Memory B cell (primary cell): ENCODE measurements around the gene AP3B1.

Experiments
- ATAC-seq: fragments of 150-1000 bp; cut with Tn5 transposase; 2 replicates; pipeline ENCODE4 v1.10.0; 2021; ENCODE audit warnings: low read depth, mild to moderate bottlenecking, moderate library complexity
- DNase-seq, 2 donors: peaks; one replicate each; pipeline ENCODE4 v3.0.0; 2022; ENCODE audit warnings: low spot score in 2 of 2
- H3K27ac Mint-ChIP-seq: one replicate; pipeline ENCODE4 v1.8.0; 2022; ENCODE audit warnings: mild to moderate bottlenecking, moderate library complexity, mixed read lengths
- H3K27me3 Mint-ChIP-seq: one replicate; pipeline ENCODE4 v1.8.0; 2022; ENCODE audit warnings: mixed read lengths
- H3K36me3 Mint-ChIP-seq: one replicate; pipeline ENCODE4 v1.8.0; 2022; ENCODE audit warnings: mild to moderate bottlenecking, mixed read lengths
- H3K4me1 Mint-ChIP-seq: one replicate; pipeline ENCODE4 v1.8.0; 2022; ENCODE audit warnings: mixed read lengths
- H3K4me3 Mint-ChIP-seq: one replicate; pipeline ENCODE4 v1.8.0; 2022; ENCODE audit warnings: mild to moderate bottlenecking, moderate library complexity, mixed read lengths
- H3K9me3 Mint-ChIP-seq: one replicate; pipeline ENCODE4 v1.8.0; 2022; ENCODE audit warnings: mixed read lengths

The AP3B1 gene

GRCh38 chr5:78245136-78245535, 49.4 kb downstream of the AP3B1 start:
- Mint-ChIP-seq H3K9me3 (no peaks in the 10 kb centered on the region), H3K4me3 (no peak overlapping the region), H3K36me3 (peaks cover 6% of the 10 kb centered on the region), H3K27ac (no peak overlapping the region), H3K27me3 (no peaks in the 10 kb centered on the region), H3K4me1 (peaks cover 5% of the 10 kb centered on the region)
- ATAC-seq = no peak
- no peak for DNase-seq

DNA sequence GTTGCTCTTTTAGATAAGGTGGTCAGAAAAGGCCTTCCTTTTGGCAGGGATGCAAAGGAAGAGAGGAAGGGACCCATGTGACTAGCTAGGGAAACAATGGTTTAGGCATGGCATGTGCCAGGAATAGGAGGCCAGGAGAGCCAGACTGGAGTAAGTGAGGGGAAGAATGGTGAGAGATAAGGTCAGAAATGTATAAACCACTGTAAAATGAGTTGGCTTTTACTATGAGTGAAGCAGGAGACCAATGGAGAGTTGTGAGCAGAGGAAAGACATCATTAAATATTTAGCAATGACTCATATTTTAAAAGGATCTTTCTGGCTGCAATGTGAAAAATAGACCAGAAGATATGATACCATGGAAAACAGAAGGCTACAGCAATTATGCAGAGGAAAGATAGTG, 50.9 kb downstream of the AP3B1 start:
- DNase-seq (no peak), ATAC-seq (no peak)
- Mint-ChIP-seq H3K9me3 (no peaks in the 10 kb centered on the region), H3K4me1 (peaks cover 5% of the 10 kb centered on the region), H3K36me3 (peaks cover 9% of the 10 kb centered on the region), H3K4me3 (no peak overlapping the region), H3K27ac (no peak overlapping the region), H3K27me3 (no peaks in the 10 kb centered on the region)

DNA sequence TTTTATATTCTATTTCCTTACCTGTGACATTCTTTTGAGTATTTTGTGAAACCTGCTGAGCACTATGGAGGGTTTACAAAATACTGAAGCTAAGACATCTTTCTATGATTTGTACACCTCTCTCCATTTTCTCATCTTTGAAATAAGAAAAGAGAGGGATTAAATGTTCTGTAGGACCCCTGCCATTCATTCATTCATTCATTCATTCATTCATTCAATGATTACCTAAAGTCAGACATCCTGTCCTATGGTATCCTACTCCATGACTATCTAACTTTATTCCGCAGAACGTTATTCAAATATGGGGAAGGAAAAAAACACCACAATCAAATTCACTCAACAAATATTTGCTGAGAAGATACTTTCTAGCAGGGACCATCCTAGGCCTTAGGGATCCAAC, 51.4 kb downstream of the AP3B1 start:
- Mint-ChIP-seq H3K4me1 (peaks cover 5% of the 10 kb centered on the region), H3K9me3 (no peaks in the 10 kb centered on the region), H3K27me3 (no peaks in the 10 kb centered on the region), H3K4me3 (no peak overlapping the region), H3K27ac (no peak overlapping the region), H3K36me3 (peaks cover 11% of the 10 kb centered on the region)
- no peak for DNase-seq
- no peak for ATAC-seq

GRCh38 chr5:78242001-78242400, 52.5 kb downstream of the AP3B1 start:
- DNase-seq = no peak

GRCh38 chr5:78237911-78238310, 56.6 kb downstream of the AP3B1 start:
- Mint-ChIP-seq H3K27ac (no peak overlapping the region), H3K4me3 (no peak overlapping the region), H3K27me3 (no peaks in the 10 kb centered on the region), H3K4me1 (peaks cover 3% of the 10 kb centered on the region), H3K36me3 (peaks cover 7% of the 10 kb centered on the region), H3K9me3 (no peaks in the 10 kb centered on the region)
- DNase-seq (no peak), ATAC-seq (no peak)

More at GRCh38 chr5:78242001-78242400, 52.5 kb downstream of the AP3B1 start:
- H3K4me3 Mint-ChIP-seq = no peak overlapping the region
- H3K4me1 Mint-ChIP-seq = peaks cover 5% of the 10 kb centered on the region
- peaks cover 11% of the 10 kb centered on the region for H3K36me3 Mint-ChIP-seq
- ATAC-seq = no peak
- no peaks in the 10 kb centered on the region for H3K27me3 Mint-ChIP-seq
- peak overlapping the region; percentile 42 for H3K27ac Mint-ChIP-seq
- no peaks in the 10 kb centered on the region for H3K9me3 Mint-ChIP-seq

DNA sequence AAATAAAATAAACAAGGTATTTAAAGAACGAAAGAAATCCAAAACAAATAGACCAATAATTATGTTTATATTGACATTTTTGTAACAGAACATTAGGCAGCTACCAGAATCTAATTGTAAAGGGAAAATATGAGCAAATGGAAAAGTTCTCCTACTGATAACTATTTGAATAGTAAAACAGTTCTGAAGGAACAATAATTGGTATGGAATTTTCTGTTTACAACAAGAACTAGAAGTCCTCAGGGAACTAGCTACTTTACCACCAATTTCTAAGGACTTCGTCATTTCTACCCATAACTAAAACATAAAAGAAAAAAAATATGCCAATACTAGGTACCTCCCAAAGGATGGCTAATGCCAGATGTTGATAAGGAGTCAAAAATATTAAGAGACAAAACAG, 58.5 kb downstream of the AP3B1 start:
- H3K4me1 Mint-ChIP-seq = peaks cover 2% of the 10 kb centered on the region
- no peak for DNase-seq
- no peaks in the 10 kb centered on the region for H3K9me3 Mint-ChIP-seq
- H3K27ac Mint-ChIP-seq = no peak overlapping the region
- H3K36me3 Mint-ChIP-seq = peaks cover 9% of the 10 kb centered on the region
- ATAC-seq = no peak
- no peak overlapping the region for H3K4me3 Mint-ChIP-seq
- no peaks in the 10 kb centered on the region for H3K27me3 Mint-ChIP-seq

DNA sequence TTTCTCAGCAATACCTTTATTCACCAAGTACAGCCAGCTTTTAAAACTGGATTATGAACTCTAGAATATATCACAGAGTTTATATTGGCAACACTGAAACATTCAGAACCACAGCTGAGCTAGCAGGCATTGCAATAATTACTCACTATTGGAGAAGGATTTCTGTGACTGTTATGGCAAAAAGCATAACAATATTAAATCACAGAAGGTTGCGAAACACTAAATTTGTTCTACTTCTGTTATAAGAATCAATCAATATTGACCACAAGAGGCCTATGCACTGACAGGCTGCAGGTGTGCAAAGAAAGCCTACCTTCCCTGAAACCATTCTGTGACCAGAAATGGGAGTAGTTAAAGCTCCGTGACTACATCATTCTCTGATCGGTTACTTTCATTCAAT, 59.2 kb downstream of the AP3B1 start:
- ATAC-seq (no peak), DNase-seq (no peak)
- H3K27me3 Mint-ChIP-seq = no peaks in the 10 kb centered on the region
- peaks cover 5% of the 10 kb centered on the region for H3K4me1 Mint-ChIP-seq
- no peak overlapping the region for H3K27ac Mint-ChIP-seq
- H3K36me3 Mint-ChIP-seq = peaks cover 9% of the 10 kb centered on the region
- H3K4me3 Mint-ChIP-seq = no peak overlapping the region
- no peaks in the 10 kb centered on the region for H3K9me3 Mint-ChIP-seq

DNA sequence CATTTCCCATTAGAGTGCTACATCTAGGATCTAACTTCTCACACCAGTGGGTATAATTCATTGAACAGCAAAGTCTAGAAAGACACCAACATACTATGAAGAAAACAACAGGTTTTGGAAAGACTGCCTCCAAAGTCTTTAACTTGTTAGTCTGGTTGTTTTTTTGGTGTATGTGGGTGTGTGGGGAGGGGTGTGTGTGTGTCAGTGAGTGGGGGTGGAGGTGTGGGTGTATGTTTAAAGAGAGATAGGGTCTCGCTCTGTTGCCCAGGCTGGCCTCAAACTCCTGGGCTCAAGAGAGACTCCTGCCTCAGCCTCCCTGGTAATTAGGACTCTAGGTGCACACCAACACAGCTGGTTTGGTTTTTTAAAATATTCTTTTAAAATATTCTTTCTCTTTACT, 59.7 kb downstream of the AP3B1 start:
- DNase-seq = no peak

GRCh38 chr5:78232163-78232562, 62.3 kb downstream of the AP3B1 start:
- DNase-seq (no peak), ATAC-seq (no peak)
- no peaks in the 10 kb centered on the region for H3K27me3 Mint-ChIP-seq
- peaks cover 8% of the 10 kb centered on the region for H3K4me1 Mint-ChIP-seq
- H3K27ac Mint-ChIP-seq = no peak overlapping the region
- H3K9me3 Mint-ChIP-seq = no peaks in the 10 kb centered on the region
- H3K4me3 Mint-ChIP-seq = no peak overlapping the region
- H3K36me3 Mint-ChIP-seq = peaks cover 2% of the 10 kb centered on the region

More for the DNA sequence above, 59.7 kb downstream of the AP3B1 start:
- Mint-ChIP-seq H3K4me3 (no peak overlapping the region), H3K4me1 (peaks cover 6% of the 10 kb centered on the region), H3K27me3 (no peaks in the 10 kb centered on the region), H3K9me3 (no peaks in the 10 kb centered on the region), H3K27ac (no peak overlapping the region), H3K36me3 (peaks cover 7% of the 10 kb centered on the region)
- ATAC-seq = no peak

- Mint-ChIP-seq H3K4me1 (peaks cover 10% of the 10 kb centered on the region), H3K27me3 (no peaks in the 10 kb centered on the region), H3K4me3 (no peak overlapping the region), H3K27ac (no peak overlapping the region), H3K36me3 (peaks cover 16% of the 10 kb centered on the region), H3K9me3 (no peaks in the 10 kb centered on the region)
- ATAC-seq (no peak), DNase-seq (no peak)
Measured at GRCh38 chr5:78224358-78224757, 70.1 kb downstream of the AP3B1 start.

- DNase-seq (peak; percentile 40 to 78), ATAC-seq (peak; percentile 100)
- Mint-ChIP-seq H3K4me3 (no peak overlapping the region), H3K4me1 (peaks cover 10% of the 10 kb centered on the region), H3K27me3 (no peaks in the 10 kb centered on the region), H3K9me3 (no peaks in the 10 kb centered on the region), H3K27ac (peak overlapping the region; percentile 11), H3K36me3 (peaks cover 16% of the 10 kb centered on the region)
Measured at GRCh38 chr5:78221964-78222451, 72.5 kb downstream of the AP3B1 start.

- Mint-ChIP-seq H3K27ac (peak overlapping the region; percentile 11), H3K4me1 (peaks cover 10% of the 10 kb centered on the region), H3K36me3 (peaks cover 15% of the 10 kb centered on the region), H3K9me3 (no peaks in the 10 kb centered on the region), H3K4me3 (no peak overlapping the region), H3K27me3 (no peaks in the 10 kb centered on the region)
- DNase-seq (no peak), ATAC-seq (no peak)
Measured at GRCh38 chr5:78221467-78221866, 73.0 kb downstream of the AP3B1 start.

- H3K9me3 Mint-ChIP-seq = no peaks in the 10 kb centered on the region
- no peak overlapping the region for H3K4me3 Mint-ChIP-seq
- H3K36me3 Mint-ChIP-seq = peaks cover 13% of the 10 kb centered on the region
- no peaks in the 10 kb centered on the region for H3K4me1 Mint-ChIP-seq
- H3K27ac Mint-ChIP-seq = no peak overlapping the region
- no peak for DNase-seq
- no peak for ATAC-seq
- no peaks in the 10 kb centered on the region for H3K27me3 Mint-ChIP-seq
Measured at GRCh38 chr5:78215972-78216371, 78.5 kb downstream of the AP3B1 start.

DNA sequence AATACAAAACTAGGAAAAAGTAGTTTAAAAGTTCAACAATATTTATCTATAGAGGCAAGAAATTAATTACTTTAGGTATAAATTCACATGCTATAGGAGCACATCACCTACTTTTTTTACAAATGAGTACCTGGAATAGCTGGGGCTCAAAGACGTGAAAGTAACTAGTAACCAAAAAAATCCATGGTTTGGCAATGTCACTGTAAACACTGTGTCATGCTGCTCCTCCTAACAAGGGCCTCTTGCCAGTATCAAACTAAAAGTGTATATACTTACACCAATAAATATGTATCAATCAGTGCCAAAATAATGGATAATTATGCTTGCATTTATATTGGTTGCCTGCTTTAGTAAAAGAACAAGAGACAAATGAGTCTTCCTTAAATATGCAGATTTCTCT, 78.9 kb downstream of the AP3B1 start:
- DNase-seq = no peak
- H3K27me3 Mint-ChIP-seq = no peaks in the 10 kb centered on the region
- ATAC-seq = no peak
- H3K9me3 Mint-ChIP-seq = no peaks in the 10 kb centered on the region
- H3K4me1 Mint-ChIP-seq = no peaks in the 10 kb centered on the region
- H3K27ac Mint-ChIP-seq = no peak overlapping the region
- peaks cover 13% of the 10 kb centered on the region for H3K36me3 Mint-ChIP-seq
- no peak overlapping the region for H3K4me3 Mint-ChIP-seq

DNA sequence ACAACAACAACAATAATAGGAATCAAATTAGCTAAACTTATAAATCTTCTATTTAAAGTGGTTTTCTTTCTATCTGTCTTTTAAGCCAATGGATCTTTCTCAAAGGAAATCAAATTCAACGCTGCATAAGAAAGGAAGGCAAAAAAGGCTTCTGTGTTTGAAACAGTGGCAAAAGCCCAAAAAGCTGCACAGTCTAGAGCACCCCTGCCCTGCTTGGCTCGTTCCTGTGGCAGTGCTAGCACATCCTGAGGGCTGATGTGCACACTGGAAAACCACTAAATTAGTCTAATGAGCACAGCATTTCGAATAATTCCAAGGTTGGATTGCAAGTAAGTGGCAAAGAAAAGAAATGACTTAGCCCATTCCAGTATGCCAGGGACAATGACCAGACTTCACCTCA, 80.7 kb downstream of the AP3B1 start:
- no peak overlapping the region for H3K27ac Mint-ChIP-seq
- H3K4me3 Mint-ChIP-seq = no peak overlapping the region
- H3K9me3 Mint-ChIP-seq = no peaks in the 10 kb centered on the region
- ATAC-seq = no peak
- H3K4me1 Mint-ChIP-seq = no peaks in the 10 kb centered on the region
- no peak for DNase-seq
- H3K27me3 Mint-ChIP-seq = no peaks in the 10 kb centered on the region
- peaks cover 11% of the 10 kb centered on the region for H3K36me3 Mint-ChIP-seq
